Panc1 (cell line): ENCODE measurements around the gene TNNT3. TPM values are rescaled to one million over a fixed set of nuclear protein-coding genes. Genes with fewer than 3 reads are reported as not detected.

Experiments used
- ATAC-seq: fragments of 200-7000 bp; cut with Tn5 transposase; 2 replicates; pipeline ENCODE4 v1.9.1; 2020; ENCODE audit warnings: mild to moderate bottlenecking, moderate library complexity
- BruUV-seq: library from RNA; stranded (reverse); fragments of 400-500 nt; replicated peaks from 2 replicates; lab custom pipeline; 2021; lab: Mats Ljungman, UMichigan
- CTCF ChIA-PET: fragments of 300-600 bp; sonication (Branson Sonifier 250); formaldehyde crosslinking; loops from one replicate; lab custom pipeline; 2022; ENCODE audit warnings: antibody characterized with exemption; lab: Charles Lee
- POLR2A ChIA-PET: fragments of 300-600 bp; sonication (Branson Sonifier 250); formaldehyde crosslinking; loops from one replicate; lab custom pipeline; 2022; ENCODE audit warnings: antibody characterized with exemption; lab: Charles Lee
- DNase-seq: peaks from one replicate; pipeline ENCODE4 v3.0.0-alpha.2; 2010; ENCODE audit warnings: low read depth, low spot score
- H3K27ac ChIP-seq: 2 replicates; pipeline ENCODE4 v1.5.1; 2011; ENCODE audit warnings: mild to moderate bottlenecking, low read length, inconsistent platforms
- H3K27me3 ChIP-seq: fragments of 200-500 bp; sonication (Bioruptor generic); 2 replicates; pipeline ENCODE4 v1.6.0; 2014; ENCODE audit warnings: low read length, inconsistent platforms; ENCODE audit not compliant: control insufficient read depth, insufficient read depth
- H3K36me3 ChIP-seq: fragments of 200-500 bp; sonication (Bioruptor generic); 2 replicates; pipeline ENCODE4 v1.5.1; 2014; ENCODE audit warnings: inconsistent platforms, mild to moderate bottlenecking, low read length, moderate library complexity; ENCODE audit not compliant: control insufficient read depth, insufficient read depth
- H3K4me1 ChIP-seq: 2 replicates; pipeline ENCODE4 v1.5.1; 2011; ENCODE audit warnings: inconsistent platforms, mild to moderate bottlenecking, low read length, moderate library complexity; ENCODE audit not compliant: control insufficient read depth, insufficient read depth
- H3K4me3 ChIP-seq, 2 experiments: 2 replicates each; pipeline ENCODE4 v1.5.1; 2011 to 2012; ENCODE audit warnings: low read depth in 2 of 2, low read length in 2 of 2, mild to moderate bottlenecking in 2 of 2, inconsistent platforms in 1 of 2, moderate library complexity in 1 of 2
- H3K9me3 ChIP-seq: fragments of 200-500 bp; sonication (Bioruptor generic); 2 replicates; pipeline ENCODE4 v1.5.1; 2014; ENCODE audit warnings: low read depth, mild to moderate bottlenecking, inconsistent platforms, low read length, moderate library complexity; ENCODE audit not compliant: control insufficient read depth, insufficient read depth
- POLR2AphosphoS5 ChIP-seq: IDR thresholded peaks from 2 replicates; pipeline ENCODE4 v1.6.1; 2012; ENCODE audit warnings: mild to moderate bottlenecking, low read depth, low read length, moderate library complexity
- SIN3A ChIP-seq: IDR thresholded peaks from 2 replicates; pipeline ENCODE4 v1.6.1; 2012; ENCODE audit warnings: low read depth, mild to moderate bottlenecking, low read length, moderate library complexity, borderline replicate concordance; ENCODE audit not compliant: insufficient read depth
- TCF7L2 ChIP-seq: IDR thresholded peaks from 2 replicates; pipeline ENCODE4 v1.6.1; 2011; ENCODE audit warnings: mild to moderate bottlenecking, low read depth, low read length, inconsistent platforms
- in situ Hi-C: cut with HindIII; loops from 2 replicates; pipeline ENCODE4 v1.10.0; 2016; ENCODE audit warnings: low sequenced_read_pairs, low pct_unique_long_range_greater_than_20kb
- intact Hi-C: fragments of 100-400 bp; cut with micrococcal nuclease; formaldehyde crosslinking; loops from one replicate; pipeline ENCODE4 v1.10.0; 2022; ENCODE audit not compliant: unreplicated experiment
- total RNA-seq: library from RNA; stranded (reverse); gene quantifications from one replicate; pipeline ENCODE4 v1.2.1, GENCODE V29; 2021; ENCODE audit not compliant: unreplicated experiment
- TF ChIP-seq, protein P1 (sequence below), 2 experiments: IDR thresholded peaks; 2 replicates each; pipeline ENCODE4 v1.6.1; 2011 to 2012; ENCODE audit warnings: low read depth in 2 of 2, control low read depth in 1 of 2, low read length in 1 of 2, mild to moderate bottlenecking in 1 of 2, moderate library complexity in 1 of 2; ENCODE audit not compliant: insufficient read depth in 1 of 2
- TF ChIP-seq, protein P2 (sequence below): fragments of 450-650 bp; IDR thresholded peaks from 2 replicates; pipeline ENCODE4 v1.5.1; 2017; ENCODE audit warnings: mild to moderate bottlenecking

Gene TNNT3
- total RNA-seq, 1 experiment from 2014 or later: 0.41 TPM

- Histone ChIP-seq H3K36me3 (no peaks in the 10 kb centered on the region), H3K4me1 (peaks cover 26% of the 10 kb centered on the region), H3K27me3 (no peaks in the 10 kb centered on the region), H3K27ac (no peak overlapping the region), H3K4me3 (no peak overlapping the region), H3K9me3 (no peaks in the 10 kb centered on the region)
- in situ Hi-C loops (no loop called here), intact Hi-C loops (no loop called here)
- no peak for TF ChIP-seq POLR2AphosphoS5
- no peak for TF ChIP-seq TCF7L2
- no peak for TF ChIP-seq SIN3A
- ChIA-PET POLR2A (no interaction called here), CTCF (no interaction called here)
- no peak for DNase-seq
- no peak for ATAC-seq
- no TSS peak for BruUV-seq
Measured at GRCh38 chr11:1924646-1925372, 5.3 kb downstream of the TNNT3 start.

GRCh38 chr11:1925373-1926155 lies 6.1 kb downstream of the TNNT3 start:
- in situ Hi-C loops (no loop called here), intact Hi-C loops (no loop called here)
- H3K9me3 ChIP-seq: no peaks in the 10 kb centered on the region
- H3K4me3 ChIP-seq: no peak overlapping the region
- no peaks in the 10 kb centered on the region for H3K36me3 ChIP-seq
- no peak overlapping the region for H3K27ac ChIP-seq
- CTCF ChIA-PET: no interaction called here
- ATAC-seq (no peak), DNase-seq (no peak)
- TF ChIP-seq, protein P1, sequence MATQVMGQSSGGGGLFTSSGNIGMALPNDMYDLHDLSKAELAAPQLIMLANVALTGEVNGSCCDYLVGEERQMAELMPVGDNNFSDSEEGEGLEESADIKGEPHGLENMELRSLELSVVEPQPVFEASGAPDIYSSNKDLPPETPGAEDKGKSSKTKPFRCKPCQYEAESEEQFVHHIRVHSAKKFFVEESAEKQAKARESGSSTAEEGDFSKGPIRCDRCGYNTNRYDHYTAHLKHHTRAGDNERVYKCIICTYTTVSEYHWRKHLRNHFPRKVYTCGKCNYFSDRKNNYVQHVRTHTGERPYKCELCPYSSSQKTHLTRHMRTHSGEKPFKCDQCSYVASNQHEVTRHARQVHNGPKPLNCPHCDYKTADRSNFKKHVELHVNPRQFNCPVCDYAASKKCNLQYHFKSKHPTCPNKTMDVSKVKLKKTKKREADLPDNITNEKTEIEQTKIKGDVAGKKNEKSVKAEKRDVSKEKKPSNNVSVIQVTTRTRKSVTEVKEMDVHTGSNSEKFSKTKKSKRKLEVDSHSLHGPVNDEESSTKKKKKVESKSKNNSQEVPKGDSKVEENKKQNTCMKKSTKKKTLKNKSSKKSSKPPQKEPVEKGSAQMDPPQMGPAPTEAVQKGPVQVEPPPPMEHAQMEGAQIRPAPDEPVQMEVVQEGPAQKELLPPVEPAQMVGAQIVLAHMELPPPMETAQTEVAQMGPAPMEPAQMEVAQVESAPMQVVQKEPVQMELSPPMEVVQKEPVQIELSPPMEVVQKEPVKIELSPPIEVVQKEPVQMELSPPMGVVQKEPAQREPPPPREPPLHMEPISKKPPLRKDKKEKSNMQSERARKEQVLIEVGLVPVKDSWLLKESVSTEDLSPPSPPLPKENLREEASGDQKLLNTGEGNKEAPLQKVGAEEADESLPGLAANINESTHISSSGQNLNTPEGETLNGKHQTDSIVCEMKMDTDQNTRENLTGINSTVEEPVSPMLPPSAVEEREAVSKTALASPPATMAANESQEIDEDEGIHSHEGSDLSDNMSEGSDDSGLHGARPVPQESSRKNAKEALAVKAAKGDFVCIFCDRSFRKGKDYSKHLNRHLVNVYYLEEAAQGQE (IDR thresholded peaks at IDR 0.05; ENCODE audit: insufficient read depth in 1 of 2, low read depth in 2 of 2, low read length in 1 of 2): no peak
- no peak for TF ChIP-seq SIN3A
- TF ChIP-seq POLR2AphosphoS5: no peak
- POLR2A ChIA-PET: no interaction called here
- H3K4me1 ChIP-seq: peaks cover 26% of the 10 kb centered on the region
- H3K27me3 ChIP-seq: no peaks in the 10 kb centered on the region
- BruUV-seq: no TSS peak

GRCh38 chr11:1926156-1927025 lies 6.9 kb downstream of the TNNT3 start:
- no peak overlapping the region for H3K27ac ChIP-seq
- no peaks in the 10 kb centered on the region for H3K27me3 ChIP-seq
- peaks cover 21% of the 10 kb centered on the region for H3K4me1 ChIP-seq
- TF ChIP-seq SIN3A (no peak), POLR2AphosphoS5 (no peak), TCF7L2 (no peak)
- TF ChIP-seq, protein P2, sequence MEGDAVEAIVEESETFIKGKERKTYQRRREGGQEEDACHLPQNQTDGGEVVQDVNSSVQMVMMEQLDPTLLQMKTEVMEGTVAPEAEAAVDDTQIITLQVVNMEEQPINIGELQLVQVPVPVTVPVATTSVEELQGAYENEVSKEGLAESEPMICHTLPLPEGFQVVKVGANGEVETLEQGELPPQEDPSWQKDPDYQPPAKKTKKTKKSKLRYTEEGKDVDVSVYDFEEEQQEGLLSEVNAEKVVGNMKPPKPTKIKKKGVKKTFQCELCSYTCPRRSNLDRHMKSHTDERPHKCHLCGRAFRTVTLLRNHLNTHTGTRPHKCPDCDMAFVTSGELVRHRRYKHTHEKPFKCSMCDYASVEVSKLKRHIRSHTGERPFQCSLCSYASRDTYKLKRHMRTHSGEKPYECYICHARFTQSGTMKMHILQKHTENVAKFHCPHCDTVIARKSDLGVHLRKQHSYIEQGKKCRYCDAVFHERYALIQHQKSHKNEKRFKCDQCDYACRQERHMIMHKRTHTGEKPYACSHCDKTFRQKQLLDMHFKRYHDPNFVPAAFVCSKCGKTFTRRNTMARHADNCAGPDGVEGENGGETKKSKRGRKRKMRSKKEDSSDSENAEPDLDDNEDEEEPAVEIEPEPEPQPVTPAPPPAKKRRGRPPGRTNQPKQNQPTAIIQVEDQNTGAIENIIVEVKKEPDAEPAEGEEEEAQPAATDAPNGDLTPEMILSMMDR: no peak
- TF ChIP-seq, protein P1 (IDR thresholded peaks at IDR 0.05; ENCODE audit: insufficient read depth in 1 of 2, low read depth in 2 of 2, low read length in 1 of 2): no peak
- H3K36me3 ChIP-seq: no peaks in the 10 kb centered on the region
- in situ Hi-C loops (no loop called here), intact Hi-C loops (no loop called here)
- H3K9me3 ChIP-seq: no peaks in the 10 kb centered on the region
- DNase-seq (no peak), ATAC-seq (no peak)
- no TSS peak for BruUV-seq
- POLR2A ChIA-PET: no interaction called here
- no peak overlapping the region for H3K4me3 ChIP-seq
- CTCF ChIA-PET: no interaction called here
